ENCODE data around the gene CCDC73. TPM values are rescaled to one million over a fixed set of nuclear protein-coding genes. Genes with fewer than 3 reads are reported as not detected.

The CCDC73 gene
- polyA plus RNA-seq, 1 of the 3 experiments (the other 2 are of a cell fraction): not detected

DNA sequence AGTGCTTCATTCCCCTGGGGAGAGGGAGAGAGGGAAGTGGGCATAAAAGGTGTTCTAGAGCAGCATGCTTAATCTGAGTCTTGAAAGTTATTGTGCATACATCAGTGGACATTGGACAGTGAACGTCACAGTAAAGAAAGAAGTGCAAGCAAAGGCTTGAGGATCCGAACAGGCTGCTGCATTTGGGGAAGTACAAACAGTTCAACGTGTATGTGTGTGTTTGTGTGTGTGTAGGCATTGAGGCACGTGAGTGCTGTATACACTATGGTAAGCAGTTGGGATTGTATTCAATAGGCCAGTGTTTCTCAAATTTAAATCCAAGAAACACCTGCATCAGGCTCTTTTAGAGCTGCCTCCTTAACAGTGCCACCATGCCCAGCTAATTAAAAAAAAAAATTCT is 221.2 kb downstream of the CCDC73 start:
- Histone ChIP-seq H3K4me1 (ENCODE audit: control insufficient read depth in 1 of 2, insufficient read depth in 2 of 2, low read depth in 1 of 2, low read length in 1 of 2) (no peaks in the 10 kb centered on the region; a peak in 1 of 4 replicates), H3K79me2 (ENCODE audit: insufficient read depth) (no peaks in the 10 kb centered on the region), H4K20me1 (ENCODE audit: insufficient read depth) (no peaks in the 10 kb centered on the region), H3K27me3 (ENCODE audit: insufficient read depth) (peaks cover 5% of the 10 kb centered on the region; the same call in 1 of the 2 replicates), H3K9ac (no peak overlapping the region), H3K9me3 (no peaks in the 10 kb centered on the region), H3F3A (replicated peaks; ENCODE audit: insufficient read depth) (no peaks in the 10 kb centered on the region), H3K9me2 (no peaks in the 10 kb centered on the region), H3K4me3 (ENCODE audit: low read depth in 2 of 2, low read length in 1 of 2) (no peak overlapping the region), H2AFZ (ENCODE audit: low read depth) (no peak overlapping the region), H3K27ac (ENCODE audit: low read depth in 2 of 2, low read length in 1 of 2) (no peak overlapping the region), H3K4me2 (no peak overlapping the region), H3K36me3 (replicated peaks in 1 of 2; ENCODE audit: control insufficient read depth in 1 of 2, insufficient read depth in 2 of 2, low read length in 1 of 2) (no peaks in the 10 kb centered on the region)
- WGBS (ENCODE audit: low lambda C conversion rate): 48% methylated on average over 4 of the region's 4 CpGs
- TF ChIP-seq REST (IDR thresholded peaks at IDR 0.05; ENCODE audit: low read depth, low read length): no peak
- no peak for TF ChIP-seq FOXM1 (IDR thresholded peaks at IDR 0.05; ENCODE audit: low read depth)
- no peak for TF ChIP-seq MXI1 (IDR thresholded peaks at IDR 0.05; ENCODE audit: low read depth, low read length)
- TF ChIP-seq SMC3 (IDR thresholded peaks at IDR 0.05; ENCODE audit: low read depth, low read length): no peak
- ChIA-PET POLR2A (no interaction called here), CTCF (no interaction called here)
- no peak for DNase-seq

DNA sequence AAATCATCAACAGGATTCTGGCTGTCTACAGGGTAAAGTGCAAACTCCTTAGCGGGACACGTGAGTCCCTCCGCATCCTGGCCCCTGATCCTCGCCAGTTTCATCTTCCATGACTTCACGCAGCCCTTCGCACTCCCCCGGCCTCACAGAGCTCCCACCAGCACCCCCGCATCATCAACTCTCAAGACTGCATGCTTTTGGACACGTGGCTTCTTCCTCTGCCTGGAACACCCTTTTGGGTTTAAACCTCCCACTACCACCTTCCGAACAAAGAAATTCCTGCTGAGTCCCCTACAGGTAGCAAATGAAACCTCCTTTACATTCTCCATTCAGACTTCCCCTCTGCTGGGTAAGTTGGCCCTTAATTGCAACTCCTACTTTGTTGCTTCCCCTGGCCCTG is 223.4 kb downstream of the CCDC73 start:
- H3K4me3 ChIP-seq (ENCODE audit: low read depth in 2 of 2, low read length in 1 of 2): no peak overlapping the region
- no peak overlapping the region for H3K4me2 ChIP-seq
- POLR2A ChIA-PET: no interaction called here
- H2AFZ ChIP-seq (ENCODE audit: low read depth): no peak overlapping the region
- H3K36me3 ChIP-seq (replicated peaks in 1 of 2; ENCODE audit: control insufficient read depth in 1 of 2, insufficient read depth in 2 of 2, low read length in 1 of 2): no peaks in the 10 kb centered on the region
- CTCF ChIA-PET: no interaction called here
- H3K9me2 ChIP-seq: no peaks in the 10 kb centered on the region
- no peaks in the 10 kb centered on the region for H3K79me2 ChIP-seq (ENCODE audit: insufficient read depth)
- TF ChIP-seq FOXM1 (IDR thresholded peaks at IDR 0.05; ENCODE audit: low read depth): no peak
- TF ChIP-seq, protein P1, sequence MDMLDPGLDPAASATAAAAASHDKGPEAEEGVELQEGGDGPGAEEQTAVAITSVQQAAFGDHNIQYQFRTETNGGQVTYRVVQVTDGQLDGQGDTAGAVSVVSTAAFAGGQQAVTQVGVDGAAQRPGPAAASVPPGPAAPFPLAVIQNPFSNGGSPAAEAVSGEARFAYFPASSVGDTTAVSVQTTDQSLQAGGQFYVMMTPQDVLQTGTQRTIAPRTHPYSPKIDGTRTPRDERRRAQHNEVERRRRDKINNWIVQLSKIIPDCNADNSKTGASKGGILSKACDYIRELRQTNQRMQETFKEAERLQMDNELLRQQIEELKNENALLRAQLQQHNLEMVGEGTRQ (IDR thresholded peaks at IDR 0.05; ENCODE audit: borderline replicate concordance, low read depth, low read length): no peak
- no peak for TF ChIP-seq CHD2 (IDR thresholded peaks at IDR 0.05; ENCODE audit: low read length, partially characterized antibody)
- TF ChIP-seq, protein P2, sequence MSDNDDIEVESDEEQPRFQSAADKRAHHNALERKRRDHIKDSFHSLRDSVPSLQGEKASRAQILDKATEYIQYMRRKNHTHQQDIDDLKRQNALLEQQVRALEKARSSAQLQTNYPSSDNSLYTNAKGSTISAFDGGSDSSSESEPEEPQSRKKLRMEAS (IDR thresholded peaks at IDR 0.05; ENCODE audit: low read depth): no peak
- TF ChIP-seq RAD21 (IDR thresholded peaks at IDR 0.05; ENCODE audit: low read length): no peak
- TF ChIP-seq, protein P3, sequence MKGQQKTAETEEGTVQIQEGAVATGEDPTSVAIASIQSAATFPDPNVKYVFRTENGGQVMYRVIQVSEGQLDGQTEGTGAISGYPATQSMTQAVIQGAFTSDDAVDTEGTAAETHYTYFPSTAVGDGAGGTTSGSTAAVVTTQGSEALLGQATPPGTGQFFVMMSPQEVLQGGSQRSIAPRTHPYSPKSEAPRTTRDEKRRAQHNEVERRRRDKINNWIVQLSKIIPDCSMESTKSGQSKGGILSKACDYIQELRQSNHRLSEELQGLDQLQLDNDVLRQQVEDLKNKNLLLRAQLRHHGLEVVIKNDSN (IDR thresholded peaks at IDR 0.05; ENCODE audit: borderline replicate concordance, low read depth): no peak
- no peak for TF ChIP-seq NRF1 (IDR thresholded peaks at IDR 0.05; ENCODE audit: low read depth, low read length)
- TF ChIP-seq SMC3 (IDR thresholded peaks at IDR 0.05; ENCODE audit: low read depth, low read length): no peak
- TF ChIP-seq, protein P4, sequence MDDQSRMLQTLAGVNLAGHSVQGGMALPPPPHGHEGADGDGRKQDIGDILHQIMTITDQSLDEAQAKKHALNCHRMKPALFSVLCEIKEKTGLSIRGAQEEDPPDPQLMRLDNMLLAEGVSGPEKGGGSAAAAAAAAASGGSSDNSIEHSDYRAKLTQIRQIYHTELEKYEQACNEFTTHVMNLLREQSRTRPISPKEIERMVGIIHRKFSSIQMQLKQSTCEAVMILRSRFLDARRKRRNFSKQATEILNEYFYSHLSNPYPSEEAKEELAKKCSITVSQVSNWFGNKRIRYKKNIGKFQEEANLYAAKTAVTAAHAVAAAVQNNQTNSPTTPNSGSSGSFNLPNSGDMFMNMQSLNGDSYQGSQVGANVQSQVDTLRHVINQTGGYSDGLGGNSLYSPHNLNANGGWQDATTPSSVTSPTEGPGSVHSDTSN (IDR thresholded peaks at IDR 0.05): no peak
- TF ChIP-seq TEAD4 (IDR thresholded peaks at IDR 0.05; ENCODE audit: borderline replicate concordance, insufficient read depth): no peak
- H3F3A ChIP-seq (replicated peaks; ENCODE audit: insufficient read depth): no peaks in the 10 kb centered on the region
- no peaks in the 10 kb centered on the region for H3K9me3 ChIP-seq
- H3K27ac ChIP-seq (ENCODE audit: low read depth in 2 of 2, low read length in 1 of 2): no peak overlapping the region
- H3K9ac ChIP-seq: no peak overlapping the region
- H3K27me3 ChIP-seq (ENCODE audit: insufficient read depth): peaks cover 5% of the 10 kb centered on the region; the same call in 1 of the 2 replicates
- no peaks in the 10 kb centered on the region; a peak in 1 of 4 replicates for H3K4me1 ChIP-seq (ENCODE audit: control insufficient read depth in 1 of 2, insufficient read depth in 2 of 2, low read depth in 1 of 2, low read length in 1 of 2)
- WGBS (ENCODE audit: low lambda C conversion rate): 59% methylated on average over 10 of the region's 10 CpGs
- DNase-seq: no peak
- H4K20me1 ChIP-seq (ENCODE audit: insufficient read depth): no peaks in the 10 kb centered on the region

Measured in SK-N-SH (cell line).